Keratinocyte (primary cell): ENCODE results near the gene CMTM7. TPM values are rescaled to one million over a fixed set of nuclear protein-coding genes. Genes with fewer than 3 reads are reported as not detected.

ENCODE experiments used
- DNase-seq: peaks from one replicate; pipeline ENCODE4 v3.0.0-alpha.2; 2011; ENCODE audit warnings: low read depth, missing footprints, low spot score
- FAIRE-seq: peaks from 2 replicates; lab custom pipeline; 2011; peaks lifted over from hg19 to GRCh38; lab: Jason Lieb, UNC
- H2AFZ ChIP-seq: 2 replicates; pipeline ENCODE4 v1.6.0; 2012; ENCODE audit warnings: low read length, control low read depth, inconsistent platforms; ENCODE audit not compliant: control insufficient read depth
- H3K27ac ChIP-seq: 2 replicates; pipeline ENCODE4 v1.5.1; 2011; ENCODE audit warnings: low read length; ENCODE audit not compliant: control insufficient read depth, insufficient read depth
- H3K27me3 ChIP-seq: 3 replicates; pipeline ENCODE4 v1.6.0; 2011; ENCODE audit warnings: low read length; ENCODE audit not compliant: control insufficient read depth, insufficient read depth; ENCODE audit errors: extremely low read depth
- H3K36me3 ChIP-seq, 2 experiments: 2 replicates in 1 of 2; 3 replicates in 1 of 2; pipeline ENCODE4 v1.5.1; 2011; ENCODE audit warnings: low read length in 2 of 2, mild to moderate bottlenecking in 1 of 2; ENCODE audit not compliant: control insufficient read depth in 2 of 2, insufficient read depth in 2 of 2; ENCODE audit errors: extremely low read depth in 1 of 2
- H3K4me1 ChIP-seq: 3 replicates; pipeline ENCODE4 v1.5.1; 2011; ENCODE audit warnings: low read length; ENCODE audit not compliant: control insufficient read depth, insufficient read depth; ENCODE audit errors: extremely low read depth
- H3K4me2 ChIP-seq: 3 replicates; pipeline ENCODE4 v1.6.0; 2011; ENCODE audit warnings: low read depth, low read length; ENCODE audit not compliant: control insufficient read depth, insufficient read depth; ENCODE audit errors: extremely low read depth
- H3K4me3 ChIP-seq, 3 experiments: fragments of 200-600 bp in 1 of 3; sonication (generic) in 1 of 3; 2 replicates in 2 of 3; 3 replicates in 1 of 3; pipeline ENCODE4 v1.5.1; 2011 to 2016; ENCODE audit warnings: low read length in 3 of 3, mild to moderate bottlenecking in 3 of 3, control low read depth in 2 of 3, inconsistent platforms in 1 of 3, low read depth in 1 of 3, mixed read lengths in 1 of 3, mixed run types in 1 of 3, moderate library complexity in 1 of 3; ENCODE audit not compliant: control insufficient read depth in 2 of 3, insufficient read depth in 2 of 3; ENCODE audit errors: extremely low read depth in 1 of 3
- H3K79me2 ChIP-seq: 2 replicates; pipeline ENCODE4 v1.6.0; 2012; ENCODE audit warnings: low read length; ENCODE audit not compliant: control insufficient read depth, insufficient read depth
- H3K9ac ChIP-seq: 3 replicates; pipeline ENCODE4 v1.6.0; 2011; ENCODE audit warnings: low read length; ENCODE audit not compliant: control insufficient read depth, insufficient read depth; ENCODE audit errors: extremely low read depth
- H3K9me1 ChIP-seq: 3 replicates; pipeline ENCODE4 v1.6.0; 2011; ENCODE audit warnings: low read length; ENCODE audit not compliant: control insufficient read depth, insufficient read depth; ENCODE audit errors: extremely low read depth
- H3K9me3 ChIP-seq: 2 replicates; pipeline ENCODE4 v1.5.1; 2012; ENCODE audit warnings: low read depth, low read length; ENCODE audit not compliant: control insufficient read depth
- H4K20me1 ChIP-seq: 3 replicates; pipeline ENCODE4 v1.6.0; 2011; ENCODE audit warnings: low read length; ENCODE audit not compliant: control insufficient read depth, insufficient read depth; ENCODE audit errors: extremely low read depth
- EZH2 ChIP-seq: IDR thresholded peaks from one replicate; pipeline ENCODE4 v1.6.1; 2012; ENCODE audit warnings: inconsistent platforms, mild to moderate bottlenecking, low read length, moderate library complexity
- dilution Hi-C: fragments of 300-500 bp; cut with MboI; formaldehyde crosslinking; loops from one replicate; pipeline ENCODE4 v1.7.0; 2020; ENCODE audit warnings: low sequenced_read_pairs; ENCODE audit not compliant: extremely low pct_ligation_motif_present
- polyA plus RNA-seq, 5 experiments: library from polyadenylated mRNA; depleted of rRNA in 3 of 5; stranded (reverse) in 3 of 5; stranded (forward) in 1 of 5; unstranded in 1 of 5; fragments of >200 nt; gene quantifications; 1 replicate in 1 of 5; 2 replicates in 3 of 5; 3 replicates in 1 of 5; pipeline versions ENCODE4 v1.2.1 to v1.2.3, GENCODE V29; 2011 to 2012; ENCODE audit warnings: missing spikeins in 2 of 5, low read depth in 1 of 5, low replicate concordance in 1 of 5
- TF ChIP-seq, protein P1 (sequence below), 3 experiments: IDR thresholded peaks in 1 of 3; conservative IDR thresholded peaks in 1 of 3; optimal IDR thresholded peaks in 1 of 3; 2 replicates in 2 of 3; 3 replicates in 1 of 3; pipeline versions ENCODE3 to v1.5.1; 2011; ENCODE audit warnings: low read length in 3 of 3, mild to moderate bottlenecking in 3 of 3, moderate library complexity in 2 of 3, control low read depth in 1 of 3, inconsistent platforms in 1 of 3; ENCODE audit not compliant: insufficient read depth in 2 of 3; ENCODE audit errors: extremely low read depth in 1 of 3

CMTM7 gene
- polyA plus RNA-seq, 1 donor (not counting 4 experiments of a cell fraction or from before 2014, with no cell fraction given) = 47.2 TPM

DNA sequence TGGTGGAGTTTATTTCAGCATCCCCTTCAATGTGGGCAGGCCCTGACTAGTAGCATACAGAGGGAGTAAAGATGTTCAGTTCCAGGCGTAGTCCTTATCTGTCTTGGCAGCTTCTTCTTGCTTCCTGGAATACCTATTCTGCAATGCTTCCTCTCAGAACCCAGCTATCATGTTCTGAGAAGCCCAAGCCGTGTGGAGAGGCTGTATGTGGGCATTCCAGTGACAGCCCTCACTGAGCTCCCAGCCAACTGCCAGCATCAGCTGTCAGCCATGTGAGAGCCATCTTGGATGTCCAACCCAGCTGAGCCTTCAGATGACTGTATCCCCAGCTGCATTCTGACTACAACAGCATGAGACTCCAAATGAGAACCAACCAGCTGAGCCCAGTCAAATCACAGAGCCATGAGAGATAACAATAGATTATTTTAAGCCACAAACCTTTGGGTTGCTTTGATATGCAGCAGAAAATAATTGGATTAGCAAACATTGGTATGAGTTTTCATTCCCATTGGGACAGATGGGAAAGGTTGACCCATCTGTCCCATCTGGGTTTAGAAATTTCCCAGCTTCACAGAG, 8.4 kb upstream of the CMTM7 start:
- dilution Hi-C loops = no loop called here
- Histone ChIP-seq H3K4me2 (no peak overlapping the region), H3K4me1 (no peaks in the 10 kb centered on the region), H3K36me3 (no peaks in the 10 kb centered on the region), H3K27ac (no peak overlapping the region), H3K79me2 (no peaks in the 10 kb centered on the region), H3K9me1 (no peaks in the 10 kb centered on the region), H3K9ac (no peak overlapping the region), H3K27me3 (no peaks in the 10 kb centered on the region), H3K9me3 (no peaks in the 10 kb centered on the region), H3K4me3 (no peak overlapping the region), H4K20me1 (no peaks in the 10 kb centered on the region), H2AFZ (no peak overlapping the region)
- TF ChIP-seq, protein P1, sequence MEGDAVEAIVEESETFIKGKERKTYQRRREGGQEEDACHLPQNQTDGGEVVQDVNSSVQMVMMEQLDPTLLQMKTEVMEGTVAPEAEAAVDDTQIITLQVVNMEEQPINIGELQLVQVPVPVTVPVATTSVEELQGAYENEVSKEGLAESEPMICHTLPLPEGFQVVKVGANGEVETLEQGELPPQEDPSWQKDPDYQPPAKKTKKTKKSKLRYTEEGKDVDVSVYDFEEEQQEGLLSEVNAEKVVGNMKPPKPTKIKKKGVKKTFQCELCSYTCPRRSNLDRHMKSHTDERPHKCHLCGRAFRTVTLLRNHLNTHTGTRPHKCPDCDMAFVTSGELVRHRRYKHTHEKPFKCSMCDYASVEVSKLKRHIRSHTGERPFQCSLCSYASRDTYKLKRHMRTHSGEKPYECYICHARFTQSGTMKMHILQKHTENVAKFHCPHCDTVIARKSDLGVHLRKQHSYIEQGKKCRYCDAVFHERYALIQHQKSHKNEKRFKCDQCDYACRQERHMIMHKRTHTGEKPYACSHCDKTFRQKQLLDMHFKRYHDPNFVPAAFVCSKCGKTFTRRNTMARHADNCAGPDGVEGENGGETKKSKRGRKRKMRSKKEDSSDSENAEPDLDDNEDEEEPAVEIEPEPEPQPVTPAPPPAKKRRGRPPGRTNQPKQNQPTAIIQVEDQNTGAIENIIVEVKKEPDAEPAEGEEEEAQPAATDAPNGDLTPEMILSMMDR (optimal IDR thresholded peaks at IDR 0.05 in 1 of 3, IDR thresholded peaks at IDR 0.05 in 1 of 3, conservative IDR thresholded peaks at IDR 0.05 in 1 of 3; ENCODE audit: extremely low read depth in 1 of 3, insufficient read depth in 2 of 3, low read length in 3 of 3) = no peak
- TF ChIP-seq EZH2 = no peak
- DNase-seq = no peak
- no peak for FAIRE-seq

DNA sequence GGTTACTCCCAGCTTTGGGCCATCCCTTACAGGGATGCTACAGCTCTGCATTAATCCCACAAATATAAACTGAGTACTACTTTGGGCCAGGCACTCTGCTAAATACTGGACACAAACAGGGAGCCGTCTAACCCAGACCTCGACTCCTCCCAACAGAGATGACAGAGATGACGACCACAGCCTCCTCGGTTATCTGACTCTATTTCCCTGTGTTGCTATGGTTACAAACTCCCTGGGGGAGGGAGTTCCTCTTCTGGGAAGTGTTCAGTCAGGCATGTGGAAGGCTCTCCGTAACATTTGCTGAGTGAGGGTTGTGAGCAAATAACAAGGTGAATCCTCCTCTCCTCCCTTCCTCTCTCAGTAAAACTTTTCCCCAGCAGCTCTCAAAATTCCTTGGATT, 6.7 kb upstream of the CMTM7 start:
- no peaks in the 10 kb centered on the region for H3K36me3 ChIP-seq
- H4K20me1 ChIP-seq = no peaks in the 10 kb centered on the region
- no peak overlapping the region for H3K4me2 ChIP-seq
- no peaks in the 10 kb centered on the region for H3K9me1 ChIP-seq
- TF ChIP-seq EZH2 = no peak
- TF ChIP-seq, protein P1 (optimal IDR thresholded peaks at IDR 0.05 in 1 of 3, IDR thresholded peaks at IDR 0.05 in 1 of 3, conservative IDR thresholded peaks at IDR 0.05 in 1 of 3; ENCODE audit: extremely low read depth in 1 of 3, insufficient read depth in 2 of 3, low read length in 3 of 3) = no peak
- no peaks in the 10 kb centered on the region for H3K9me3 ChIP-seq
- H2AFZ ChIP-seq = no peak overlapping the region
- DNase-seq (no peak), FAIRE-seq (no peak)
- peaks cover 7% of the 10 kb centered on the region for H3K4me1 ChIP-seq
- dilution Hi-C loops = no loop called here
- no peak overlapping the region for H3K9ac ChIP-seq
- no peaks in the 10 kb centered on the region for H3K27me3 ChIP-seq
- no peak overlapping the region for H3K4me3 ChIP-seq
- H3K79me2 ChIP-seq = no peaks in the 10 kb centered on the region
- H3K27ac ChIP-seq = no peak overlapping the region
